Cardiac fibroblast (primary cell): ENCODE measurements around the gene SND1.

Experiments
- DNase-seq, 2 donors: peaks; one replicate each; pipeline versions ENCODE4 v3.0.0 to v3.0.0-alpha.2; 2010; ENCODE audit warnings: low read depth in 2 of 2
- H3K4me3 ChIP-seq, 2 donors: replicated peaks in 1 of 2; 1 replicate in 1 of 2; 2 replicates in 1 of 2; pipeline ENCODE4 v1.5.1; 2011; ENCODE audit warnings: low read depth in 2 of 2, low read length in 2 of 2, mild to moderate bottlenecking in 2 of 2, moderate library complexity in 1 of 2
- CTCF ChIP-seq: IDR thresholded peaks from one replicate; pipeline ENCODE4 v1.5.1; 2011; ENCODE audit warnings: low read depth, mild to moderate bottlenecking, low read length, inconsistent platforms

The SND1 gene

GRCh38 chr7:128006550-128007302 lies 354.7 kb downstream of the SND1 start:
- no peak for TF ChIP-seq CTCF
- no peak for DNase-seq
- no peak overlapping the region for H3K4me3 ChIP-seq

- H3K4me3 ChIP-seq, result no peak overlapping the region
- no peak for DNase-seq
Measured at GRCh38 chr7:128007303-128007680, 355.3 kb downstream of the SND1 start.

GRCh38 chr7:128008141-128008540 lies 356.1 kb downstream of the SND1 start:
- no peak for TF ChIP-seq CTCF
- no peak overlapping the region for H3K4me3 ChIP-seq
- no peak for DNase-seq

More at GRCh38 chr7:128007303-128007680, 355.3 kb downstream of the SND1 start:
- TF ChIP-seq CTCF, result no peak

- no peak for TF ChIP-seq CTCF
- no peak for DNase-seq
- no peak overlapping the region for H3K4me3 ChIP-seq
Measured at GRCh38 chr7:128008744-128009143, 356.8 kb downstream of the SND1 start.

GRCh38 chr7:128010391-128011127 lies 358.6 kb downstream of the SND1 start:
- no peak for DNase-seq
- no peak overlapping the region for H3K4me3 ChIP-seq
- TF ChIP-seq CTCF, result peak; percentile 13

- no peak for TF ChIP-seq CTCF
- H3K4me3 ChIP-seq, result no peak overlapping the region
- DNase-seq, result no peak
Measured at GRCh38 chr7:128011131-128011661, 359.2 kb downstream of the SND1 start.
